Loucy (cell line): Measurements from ENCODE around the gene SLC17A2.

Source experiments
- CTCF ChIP-seq: fragments of 200-600 bp; sonication (generic); conservative IDR thresholded peaks from 2 replicates; pipeline ENCODE4 v1.5.1; 2014; ENCODE audit warnings: mild to moderate bottlenecking, antibody characterized with exemption, low read length
- EZH2phosphoT487 ChIP-seq: fragments of 200-600 bp; IDR thresholded peaks from 2 replicates; pipeline ENCODE4 v1.6.1; 2018; ENCODE audit warnings: antibody characterized with exemption, mild to moderate bottlenecking, moderate library complexity, borderline replicate concordance

GRCh38 chr6:25916789-25917490 lies 13.6 kb downstream of the SLC17A2 start:
- TF ChIP-seq CTCF (no peak), EZH2phosphoT487 (no peak)
